Natural killer cell (primary cell): ENCODE results near the gene OLFML2A. TPM values are rescaled to one million over a fixed set of nuclear protein-coding genes. Genes with fewer than 3 reads are reported as not detected.

Experiments used
- ATAC-seq, 3 donors: fragments of 150-1000 bp in 2 of 3; fragments of 200-7000 bp in 1 of 3; cut with Tn5 transposase; 1 replicate in 1 of 3; 2 replicates in 2 of 3; pipeline ENCODE4 v1.10.0; 2021; ENCODE audit warnings: mild to moderate bottlenecking in 2 of 3, moderate library complexity in 2 of 3
- DNase-seq, 2 donors: peaks; one replicate each; pipeline versions ENCODE4 v3.0.0 to v3.0.0-alpha.2; 2013 to 2021; ENCODE audit warnings: mixed read lengths in 1 of 2
- H3K27ac ChIP-seq: one replicate; pipeline ENCODE4 v1.5.1; 2013; ENCODE audit warnings: mild to moderate bottlenecking, low read length
- H3K27me3 ChIP-seq: one replicate; pipeline ENCODE4 v1.6.1; 2013; ENCODE audit warnings: low read length; ENCODE audit not compliant: control insufficient read depth, insufficient read depth
- H3K36me3 ChIP-seq: one replicate; pipeline ENCODE4 v1.6.1; 2013; ENCODE audit warnings: low read length; ENCODE audit not compliant: control insufficient read depth, insufficient read depth
- H3K4me1 ChIP-seq: one replicate; pipeline ENCODE4 v1.6.1; 2013; ENCODE audit warnings: low read length; ENCODE audit not compliant: control insufficient read depth, insufficient read depth
- H3K4me3 ChIP-seq: one replicate; pipeline ENCODE4 v1.5.1; 2013; ENCODE audit warnings: low read length
- H3K9me3 ChIP-seq: one replicate; pipeline ENCODE4 v1.6.1; 2013; ENCODE audit warnings: low read length; ENCODE audit not compliant: control insufficient read depth, insufficient read depth
- H3K27ac Mint-ChIP-seq, 2 donors: one replicate each; pipeline ENCODE4 v1.8.0; 2022; ENCODE audit warnings: mild to moderate bottlenecking in 2 of 2, mixed read lengths in 2 of 2, moderate library complexity in 1 of 2
- H3K27me3 Mint-ChIP-seq, 2 donors: one replicate each; pipeline ENCODE4 v1.8.0; 2022; ENCODE audit warnings: low read depth in 2 of 2, mixed read lengths in 2 of 2
- H3K36me3 Mint-ChIP-seq: one replicate; pipeline ENCODE4 v1.8.0; 2022; ENCODE audit warnings: mixed read lengths
- H3K4me1 Mint-ChIP-seq, 2 donors: one replicate each; pipeline ENCODE4 v1.8.0; 2022; ENCODE audit warnings: mixed read lengths in 2 of 2
- H3K4me3 Mint-ChIP-seq: one replicate; pipeline ENCODE4 v1.8.0; 2022; ENCODE audit warnings: mild to moderate bottlenecking, moderate library complexity, mixed read lengths
- H3K9me3 Mint-ChIP-seq, 2 donors: one replicate each; pipeline ENCODE4 v1.8.0; 2022; ENCODE audit warnings: mixed read lengths in 2 of 2
- CTCF ChIP-seq: fragments of 200-600 bp; IDR thresholded peaks from one replicate; pipeline ENCODE4 v1.8.0; 2022; ENCODE audit warnings: antibody characterized with exemption
- WGBS: methylation state at CpG from one replicate; pipeline ENCODE4 v1.1.7; 2013; ENCODE audit warnings: missing lambda C conversion rate; ENCODE audit not compliant: insufficient coverage; 5-methylcytosine and 5-hydroxymethylcytosine counted together
- intact Hi-C: fragments of 100-400 bp; cut with micrococcal nuclease; formaldehyde crosslinking; loops from one replicate; pipeline ENCODE4 v1.14.2; 2022
- total RNA-seq, 4 donors: library from RNA; stranded (reverse); fragments of 120-200 nt in 1 of 4; gene quantifications; one replicate each; pipeline versions ENCODE4 v1.2.3 to v1.2.4, GENCODE V29; 2013 to 2022

Gene OLFML2A
- total RNA-seq, 3 donors from 2014 or later (not counting 1 experiment from before 2014, with no cell fraction given) = not detected

- Mint-ChIP-seq H3K27me3 (peaks cover 51 to 63% of the 10 kb centered on the region in 2 donors), H3K9me3 (no peaks in the 10 kb centered on the region), H3K4me3 (peak overlapping the region; percentile 90), H3K27ac (no peak overlapping the region), H3K4me1 (peaks cover 29 to 31% of the 10 kb centered on the region in 2 donors), H3K36me3 (no peaks in the 10 kb centered on the region)
- no peaks in the 10 kb centered on the region for H3K9me3 ChIP-seq
- peaks cover 22% of the 10 kb centered on the region for H3K4me1 ChIP-seq
- ATAC-seq (no peak), DNase-seq (peak in 1 of 2 donors; percentile 28)
- H3K4me3 ChIP-seq = no peak overlapping the region
- no peaks in the 10 kb centered on the region for H3K36me3 ChIP-seq
- no peak for TF ChIP-seq CTCF
- 22% methylated on average over 9 of the region's 11 CpGs for WGBS
- no peak overlapping the region for H3K27ac ChIP-seq
- peaks cover 53% of the 10 kb centered on the region for H3K27me3 ChIP-seq
- intact Hi-C loops = no loop called here
These were observed 8.0 kb upstream of the OLFML2A start for GRCh38 chr9:124768750-124769548.

DNA sequence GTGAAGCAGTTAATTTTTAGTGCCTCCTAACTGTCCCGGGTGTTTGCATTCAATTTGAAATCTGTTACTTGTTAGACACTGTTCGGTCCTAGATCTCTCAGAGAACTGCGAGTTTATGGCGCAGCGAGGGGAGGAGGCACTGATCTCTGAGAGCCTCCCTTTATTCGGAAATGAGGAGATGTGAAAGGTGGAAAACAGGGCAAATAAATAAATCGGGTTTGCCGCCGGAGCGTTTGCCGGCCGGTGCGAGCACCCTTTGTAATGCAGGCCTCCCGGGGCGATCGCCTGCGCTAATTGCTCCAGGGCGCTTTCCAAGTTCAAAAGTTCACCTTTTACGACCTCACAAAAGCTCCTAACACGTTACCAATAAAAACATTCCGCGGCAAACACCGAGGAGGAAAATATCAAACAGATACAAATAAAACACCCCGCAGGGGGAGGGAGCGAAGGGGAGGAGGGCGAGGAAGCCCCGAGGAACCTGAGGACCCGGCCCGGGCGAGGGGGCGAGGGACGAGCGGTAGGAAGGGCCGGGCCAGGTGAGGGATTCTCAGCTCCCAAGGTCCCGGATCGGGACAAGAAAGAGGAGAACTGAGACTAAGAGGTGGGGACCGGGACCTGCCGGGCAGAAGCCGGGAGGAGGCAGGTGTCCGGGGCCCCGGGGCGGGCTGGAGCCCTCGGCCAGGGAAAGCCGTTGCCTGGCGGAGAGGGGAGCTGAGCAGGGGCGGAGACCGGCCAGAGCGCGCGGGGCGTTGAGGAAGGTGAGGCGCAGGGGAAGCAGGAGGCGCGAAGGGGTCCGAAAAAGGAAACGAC, 7.2 kb upstream of the OLFML2A start:
- H3K9me3 Mint-ChIP-seq = no peaks in the 10 kb centered on the region
- WGBS = 3% methylated on average over 52 of the region's 56 CpGs
- Histone ChIP-seq H3K27me3 (peaks cover 50% of the 10 kb centered on the region), H3K27ac (no peak overlapping the region), H3K36me3 (no peaks in the 10 kb centered on the region), H3K9me3 (no peaks in the 10 kb centered on the region), H3K4me3 (peak overlapping the region; percentile 7), H3K4me1 (peaks cover 22% of the 10 kb centered on the region)
- H3K36me3 Mint-ChIP-seq = no peaks in the 10 kb centered on the region
- intact Hi-C loops = loop anchor here (5.0 kb wide), 1 partner anchor 103 kb away; no protein-coding TSS in a partner anchor
- peak overlapping the region; percentile 90 for H3K4me3 Mint-ChIP-seq
- TF ChIP-seq CTCF = no peak
- H3K27me3 Mint-ChIP-seq = peaks cover 46 to 57% of the 10 kb centered on the region in 2 donors
- H3K27ac Mint-ChIP-seq = peak overlapping the region; percentile 60 to 86
- DNase-seq (peak in 1 of 2 donors; percentile 26), ATAC-seq (no peak)
- H3K4me1 Mint-ChIP-seq = peaks cover 37% of the 10 kb centered on the region in 2 donors

GRCh38 chr9:124770359-124771020, 6.4 kb upstream of the OLFML2A start:
- Mint-ChIP-seq H3K27me3 (peaks cover 48 to 51% of the 10 kb centered on the region in 2 donors), H3K9me3 (no peaks in the 10 kb centered on the region), H3K4me3 (peak overlapping the region; percentile 90), H3K36me3 (no peaks in the 10 kb centered on the region), H3K27ac (peak overlapping the region; percentile 60 to 86), H3K4me1 (peaks cover 37% of the 10 kb centered on the region in 2 donors)
- no peak overlapping the region for H3K27ac ChIP-seq
- ATAC-seq (no peak), DNase-seq (peak in 1 of 2 donors; percentile 68)
- H3K4me1 ChIP-seq = peaks cover 22% of the 10 kb centered on the region
- intact Hi-C loops = loop anchor here (1.0 to 5.0 kb wide), 3 partner anchors 102 to 373 kb away; partner anchors contain the start of genes GOLGA1 and SCAI
- no peak for TF ChIP-seq CTCF
- no peaks in the 10 kb centered on the region for H3K36me3 ChIP-seq
- no peaks in the 10 kb centered on the region for H3K9me3 ChIP-seq
- under 1% methylated on average over 43 of the region's 43 CpGs for WGBS
- peaks cover 47% of the 10 kb centered on the region for H3K27me3 ChIP-seq
- H3K4me3 ChIP-seq = peak overlapping the region; percentile 57
